ENCODE measurements around the gene CAMK1D. TPM values are rescaled to one million over a fixed set of nuclear protein-coding genes. Genes with fewer than 3 reads are reported as not detected.

Gene CAMK1D
- total and polyA plus RNA-seq, 2 experiments from 2014 or later: 4.6 to 7.2 TPM

DNA sequence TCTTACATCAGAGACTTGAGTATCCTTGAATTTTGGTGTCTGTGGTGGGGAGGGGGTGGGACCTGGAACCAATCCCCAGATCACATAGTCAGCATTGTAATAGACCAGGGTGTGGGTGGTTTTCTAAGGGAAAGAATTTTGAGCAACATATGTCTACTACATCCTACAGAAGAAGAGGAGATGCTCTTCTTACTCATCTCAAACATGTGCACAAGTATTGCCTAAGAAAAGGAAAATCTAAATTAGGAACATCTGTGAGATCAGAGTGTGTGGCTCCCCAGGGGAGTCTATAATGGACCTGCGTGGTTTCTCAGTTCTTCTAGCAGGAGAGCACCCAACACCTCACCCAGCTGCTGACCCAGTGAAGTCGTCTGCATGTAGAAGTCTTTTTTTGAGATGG, 503.3 kb downstream of the CAMK1D start:
- Histone ChIP-seq H3K4me3 (no peak overlapping the region), H3K27me3 (ENCODE audit: insufficient read depth) (no peaks in the 10 kb centered on the region), H3F3A (replicated peaks; ENCODE audit: low read depth) (no peaks in the 10 kb centered on the region), H3K4me2 (no peak overlapping the region), H3K9me2 (ENCODE audit: insufficient read depth) (no peaks in the 10 kb centered on the region; the same call in 1 of the 2 replicates), H4K20me1 (replicated peaks; ENCODE audit: insufficient read depth) (no peaks in the 10 kb centered on the region), H3K4me1 (ENCODE audit: insufficient read depth) (no peaks in the 10 kb centered on the region), H3K36me3 (ENCODE audit: insufficient read depth) (no peaks in the 10 kb centered on the region), H3K27ac (ENCODE audit: low read depth) (no peak overlapping the region), H2AFZ (no peak overlapping the region), H3K79me2 (replicated peaks; ENCODE audit: insufficient read depth) (no peaks in the 10 kb centered on the region)
- peaks cover 3% of the 10 kb centered on the region for H3K27me3 Mint-ChIP-seq (ENCODE audit: insufficient read depth, low read depth, poor library complexity)
- TF ChIP-seq EZH2 (IDR thresholded peaks at IDR 0.05; ENCODE audit: low read depth, unreplicated experiment): no peak
- TF ChIP-seq STAT1 (IDR thresholded peaks at IDR 0.05; ENCODE audit: unreplicated experiment): no peak
- no peak for TF ChIP-seq ZNF114 (CRISPR knock-in tag; IDR thresholded peaks at IDR 0.05)
- no peak for TF ChIP-seq ZNF462 (CRISPR knock-in tag; IDR thresholded peaks at IDR 0.05)
- H3K9me3 Mint-ChIP-seq: no peaks in the 10 kb centered on the region
- no peak overlapping the region for H3K27ac Mint-ChIP-seq
- no peaks in the 10 kb centered on the region for H3K4me1 Mint-ChIP-seq
- H3K4me3 Mint-ChIP-seq: no peak overlapping the region
- no peak for ATAC-seq
- DNase-seq (ENCODE audit: low spot score): no peak
- no peaks in the 10 kb centered on the region for H3K36me3 Mint-ChIP-seq (ENCODE audit: low read depth)

- H3K4me1 ChIP-seq (ENCODE audit: insufficient read depth): no peaks in the 10 kb centered on the region
- H2AFZ ChIP-seq: no peak overlapping the region
- no peaks in the 10 kb centered on the region for H3F3A ChIP-seq (replicated peaks; ENCODE audit: low read depth)
- no peaks in the 10 kb centered on the region for H3K79me2 ChIP-seq (replicated peaks; ENCODE audit: insufficient read depth)
- H3K27ac Mint-ChIP-seq: no peak overlapping the region
- no peak overlapping the region for H3K4me3 Mint-ChIP-seq
- DNase-seq (ENCODE audit: low spot score) (no peak), ATAC-seq (no peak)
- no peaks in the 10 kb centered on the region for H3K9me3 Mint-ChIP-seq
- H3K27ac ChIP-seq (ENCODE audit: low read depth): no peak overlapping the region
- H3K4me1 Mint-ChIP-seq: no peaks in the 10 kb centered on the region
- no peak overlapping the region for H3K4me3 ChIP-seq
- H3K36me3 Mint-ChIP-seq (ENCODE audit: low read depth): no peaks in the 10 kb centered on the region
- H3K27me3 ChIP-seq (ENCODE audit: insufficient read depth): no peaks in the 10 kb centered on the region
- no peaks in the 10 kb centered on the region for H4K20me1 ChIP-seq (replicated peaks; ENCODE audit: insufficient read depth)
- peaks cover 1% of the 10 kb centered on the region for H3K27me3 Mint-ChIP-seq (ENCODE audit: insufficient read depth, low read depth, poor library complexity)
- H3K9me2 ChIP-seq (ENCODE audit: insufficient read depth): no peaks in the 10 kb centered on the region; the same call in 1 of the 2 replicates
- H3K4me2 ChIP-seq: no peak overlapping the region
- no peaks in the 10 kb centered on the region for H3K36me3 ChIP-seq (ENCODE audit: insufficient read depth)
- no peak for TF ChIP-seq ZNF462 (CRISPR knock-in tag; IDR thresholded peaks at IDR 0.05)
Observed at GRCh38 chr10:12854988-12855387, 505.6 kb downstream of the CAMK1D start.
